HEK293 (cell line): ENCODE measurements around the gene CASKIN1.

Experiments
- HIC1 ChIP-seq: fragments of 450-650 bp; formaldehyde crosslinking; IDR thresholded peaks from 2 replicates; pipeline ENCODE4 v1.5.1; 2016; ENCODE audit warnings: missing biosample characterization, missing genetic modification characterization
- KLF16 ChIP-seq: fragments of 450-650 bp; formaldehyde crosslinking; IDR thresholded peaks from 2 replicates; pipeline ENCODE4 v1.5.1; 2017; ENCODE audit warnings: missing biosample characterization, missing genetic modification characterization
- KLF17 ChIP-seq: fragments of 450-650 bp; formaldehyde crosslinking; IDR thresholded peaks from 2 replicates; pipeline ENCODE4 v1.5.1; 2016; ENCODE audit warnings: missing biosample characterization, missing genetic modification characterization
- MZF1 ChIP-seq: fragments of 450-650 bp; formaldehyde crosslinking; IDR thresholded peaks from 2 replicates; pipeline ENCODE4 v1.5.1; 2017; ENCODE audit warnings: missing biosample characterization, missing genetic modification characterization, borderline replicate concordance
- OSR2 ChIP-seq: fragments of 450-650 bp; formaldehyde crosslinking; IDR thresholded peaks from 2 replicates; pipeline ENCODE4 v1.5.1; 2016; ENCODE audit warnings: missing biosample characterization, missing genetic modification characterization
- OVOL3 ChIP-seq: fragments of 450-650 bp; formaldehyde crosslinking; IDR thresholded peaks from 2 replicates; pipeline ENCODE4 v1.5.1; 2016; ENCODE audit warnings: missing biosample characterization, missing genetic modification characterization
- PATZ1 ChIP-seq: fragments of 450-650 bp; formaldehyde crosslinking; IDR thresholded peaks from 2 replicates; pipeline ENCODE4 v1.5.1; 2016; ENCODE audit warnings: missing biosample characterization, missing genetic modification characterization
- SP2 ChIP-seq: fragments of 450-650 bp; formaldehyde crosslinking; IDR thresholded peaks from 2 replicates; pipeline ENCODE4 v1.5.1; 2016; ENCODE audit warnings: missing biosample characterization, missing genetic modification characterization
- SP3 ChIP-seq: fragments of 450-650 bp; formaldehyde crosslinking; IDR thresholded peaks from 2 replicates; pipeline ENCODE4 v1.5.1; 2016; ENCODE audit warnings: missing biosample characterization, missing genetic modification characterization
- SP7 ChIP-seq: fragments of 450-650 bp; formaldehyde crosslinking; IDR thresholded peaks from 2 replicates; pipeline ENCODE4 v1.5.1; 2016; ENCODE audit warnings: missing biosample characterization, missing genetic modification characterization
- TRIM28 ChIP-seq: IDR thresholded peaks from 2 replicates; pipeline ENCODE4 v1.6.1; 2011; ENCODE audit warnings: low read length, control low read depth, borderline replicate concordance
- ZBTB17 ChIP-seq: fragments of 450-650 bp; formaldehyde crosslinking; IDR thresholded peaks from 2 replicates; pipeline ENCODE4 v1.5.1; 2016; ENCODE audit warnings: missing biosample characterization, missing genetic modification characterization
- ZFHX2 ChIP-seq: fragments of 450-650 bp; formaldehyde crosslinking; conservative IDR thresholded peaks from 2 replicates; pipeline ENCODE4 v1.5.1; 2016; ENCODE audit warnings: missing biosample characterization, missing genetic modification characterization
- ZFP3 ChIP-seq: fragments of 450-650 bp; formaldehyde crosslinking; IDR thresholded peaks from 2 replicates; pipeline ENCODE4 v1.5.1; 2016; ENCODE audit warnings: low read depth, missing biosample characterization, missing genetic modification characterization
- ZFP41 ChIP-seq: fragments of 450-650 bp; formaldehyde crosslinking; IDR thresholded peaks from 2 replicates; pipeline ENCODE4 v1.5.1; 2016; ENCODE audit warnings: missing biosample characterization, missing genetic modification characterization, borderline replicate concordance
- ZFP69B ChIP-seq: fragments of 450-650 bp; formaldehyde crosslinking; IDR thresholded peaks from 2 replicates; pipeline ENCODE4 v1.5.1; 2016; ENCODE audit warnings: missing biosample characterization, missing genetic modification characterization
- ZNF16 ChIP-seq: fragments of 450-650 bp; formaldehyde crosslinking; IDR thresholded peaks from 2 replicates; pipeline ENCODE4 v1.5.1; 2016; ENCODE audit warnings: low read depth, missing biosample characterization, missing genetic modification characterization
- ZNF23 ChIP-seq: fragments of 450-650 bp; formaldehyde crosslinking; IDR thresholded peaks from 2 replicates; pipeline ENCODE4 v1.5.1; 2016; ENCODE audit warnings: missing biosample characterization, missing genetic modification characterization, borderline replicate concordance
- ZNF239 ChIP-seq: fragments of 450-650 bp; formaldehyde crosslinking; IDR thresholded peaks from 2 replicates; pipeline ENCODE4 v1.5.1; 2016; ENCODE audit warnings: missing biosample characterization, missing genetic modification characterization
- ZNF292 ChIP-seq: fragments of 450-650 bp; formaldehyde crosslinking; IDR thresholded peaks from 2 replicates; pipeline ENCODE4 v1.5.1; 2016; ENCODE audit warnings: low read depth, missing biosample characterization, missing genetic modification characterization, borderline replicate concordance
- ZNF350 ChIP-seq: fragments of 450-650 bp; formaldehyde crosslinking; IDR thresholded peaks from 2 replicates; pipeline ENCODE4 v1.5.0; 2017; ENCODE audit warnings: missing biosample characterization, mild to moderate bottlenecking, missing genetic modification characterization
- ZNF362 ChIP-seq: fragments of 450-650 bp; formaldehyde crosslinking; IDR thresholded peaks from 2 replicates; pipeline ENCODE4 v1.5.1; 2016; ENCODE audit warnings: missing biosample characterization, missing genetic modification characterization
- ZNF423 ChIP-seq: fragments of 450-650 bp; formaldehyde crosslinking; IDR thresholded peaks from 2 replicates; pipeline ENCODE4 v1.5.1; 2016; ENCODE audit warnings: missing biosample characterization, missing genetic modification characterization
- ZNF529 ChIP-seq: fragments of 450-650 bp; formaldehyde crosslinking; IDR thresholded peaks from 2 replicates; pipeline ENCODE4 v1.5.1; 2017; ENCODE audit warnings: missing genetic modification characterization, missing biosample characterization; ENCODE audit not compliant: insufficient replicate concordance
- ZNF548 ChIP-seq: fragments of 450-650 bp; formaldehyde crosslinking; IDR thresholded peaks from 2 replicates; pipeline ENCODE4 v1.5.1; 2016; ENCODE audit warnings: missing biosample characterization, missing genetic modification characterization
- ZNF600 ChIP-seq: fragments of 450-650 bp; formaldehyde crosslinking; IDR thresholded peaks from 2 replicates; pipeline ENCODE4 v1.5.1; 2016; ENCODE audit warnings: missing biosample characterization, missing genetic modification characterization
- ZNF623 ChIP-seq: fragments of 450-650 bp; formaldehyde crosslinking; IDR thresholded peaks from 2 replicates; pipeline ENCODE4 v1.5.1; 2016; ENCODE audit warnings: missing biosample characterization, missing genetic modification characterization
- ZNF692 ChIP-seq: fragments of 450-650 bp; formaldehyde crosslinking; IDR thresholded peaks from 2 replicates; pipeline ENCODE4 v1.5.1; 2016; ENCODE audit warnings: missing biosample characterization, missing genetic modification characterization
- ZNF785 ChIP-seq: fragments of 450-650 bp; formaldehyde crosslinking; IDR thresholded peaks from 2 replicates; pipeline ENCODE4 v1.5.1; 2016; ENCODE audit warnings: missing biosample characterization, missing genetic modification characterization
- ZNF837 ChIP-seq: fragments of 450-650 bp; formaldehyde crosslinking; IDR thresholded peaks from 2 replicates; pipeline ENCODE4 v1.5.1; 2016; ENCODE audit warnings: missing biosample characterization, missing genetic modification characterization
- ZSCAN4 ChIP-seq: fragments of 450-650 bp; formaldehyde crosslinking; IDR thresholded peaks from 2 replicates; pipeline ENCODE4 v1.5.1; 2017; ENCODE audit warnings: missing biosample characterization, missing genetic modification characterization

CASKIN1 gene

GRCh38 chr16:2155091-2155950 lies 41.1 kb downstream of the CASKIN1 start, which contains the start of gene TRAF7 (continued):
- TF ChIP-seq ZNF362 (tag by site-specific recombination) (no peak), OVOL3 (0 out of 2 replicates have a peak, but pooled peaks have one; percentile 65), ZNF785 (tag by site-specific recombination) (no peak; the same call in 1 of the 2 replicates), ZSCAN4 (tag by site-specific recombination) (no peak; the same call in 1 of the 2 replicates), ZNF837 (tag by site-specific recombination) (no peak), ZFHX2 (peak; percentile 49), ZNF623 (tag by site-specific recombination) (peak; percentile 30; the same call in 1 of the 2 replicates), ZNF423 (no peak), ZNF23 (tag by site-specific recombination) (no peak), ZNF239 (tag by site-specific recombination) (no peak), SP7 (peak; percentile 75), KLF17 (peak; percentile 96), ZBTB17 (peak; percentile 53), ZNF16 (tag by site-specific recombination) (no peak), SP2 (tag by site-specific recombination) (peak; percentile 99), TRIM28 (no peak), MZF1 (no peak), ZFP41 (0 out of 2 replicates have a peak, but pooled peaks have one; percentile 15), ZNF692 (peak; percentile 71; the same call in 1 of the 2 replicates), SP3 (tag by site-specific recombination) (peak; percentile 93), ZNF292 (tag by site-specific recombination) (no peak), PATZ1 (tag by site-specific recombination) (peak; percentile 52), HIC1 (tag by site-specific recombination) (no peak), OSR2 (tag by site-specific recombination) (no peak), ZFP3 (tag by site-specific recombination) (no peak), KLF16 (tag by site-specific recombination) (peak; percentile 81), ZNF548 (tag by site-specific recombination) (no peak), ZFP69B (tag by site-specific recombination) (0 out of 2 replicates have a peak, but pooled peaks have one; percentile 43), ZNF529 (tag by site-specific recombination) (no peak), ZNF350 (tag by site-specific recombination) (no peak), ZNF600 (tag by site-specific recombination) (no peak)
